Gastroesophageal sphincter (tissue), 4 donors: Measurements from ENCODE around the gene SPCS1. TPM values are rescaled to one million over a fixed set of nuclear protein-coding genes. Genes with fewer than 3 reads are reported as not detected.

ENCODE experiments used
- ATAC-seq: fragments of 150-250 bp; one replicate; pipeline ENCODE4 v1.9.1; 2016; ENCODE audit warnings: mild to moderate bottlenecking, moderate library complexity
- H3K27ac ChIP-seq, 4 donors: fragments of 200-600 bp; sonication (generic) in 3 of 4; 1 replicate in 3 of 4; 2 replicates in 1 of 4; pipeline ENCODE4 v1.5.1; 2016 to 2019
- H3K27me3 ChIP-seq: fragments of 200-600 bp; sonication (generic); one replicate; pipeline ENCODE4 v1.5.1; 2019
- H3K36me3 ChIP-seq, 2 donors: fragments of 200-600 bp; sonication (generic); one replicate each; pipeline ENCODE4 v1.5.1; 2019; ENCODE audit warnings: control low read depth in 1 of 2
- H3K4me1 ChIP-seq, 3 donors: fragments of 200-600 bp; sonication (generic); 1 replicate in 2 of 3; 2 replicates in 1 of 3; pipeline ENCODE4 v1.5.1; 2016 to 2019; ENCODE audit warnings: control low read depth in 2 of 3
- H3K4me3 ChIP-seq, 2 donors: fragments of 200-600 bp; sonication (generic); one replicate each; pipeline ENCODE4 v1.5.1; 2019; ENCODE audit warnings: mild to moderate bottlenecking in 1 of 2, moderate library complexity in 1 of 2
- H3K9me3 ChIP-seq, 3 donors: fragments of 200-600 bp; sonication (generic); one replicate each; pipeline ENCODE4 v1.5.1; 2017 to 2019; ENCODE audit warnings: control low read depth in 2 of 3
- EP300 ChIP-seq: sonication (generic); formaldehyde crosslinking; IDR thresholded peaks from one replicate; pipeline ENCODE4 v1.6.1; 2017; ENCODE audit warnings: antibody characterized with exemption, mild to moderate bottlenecking
- POLR2A ChIP-seq, 2 donors: fragments of 450-650 bp; IDR thresholded peaks; one replicate each; pipeline ENCODE4 v1.6.1; 2017; ENCODE audit warnings: antibody characterized with exemption in 2 of 2, mild to moderate bottlenecking in 2 of 2, moderate library complexity in 1 of 2
- POLR2AphosphoS5 ChIP-seq: sonication (generic); formaldehyde crosslinking; IDR thresholded peaks from one replicate; pipeline ENCODE4 v1.6.1; 2017; ENCODE audit warnings: antibody characterized with exemption
- WGBS, 2 donors: methylation state at CpG; one replicate each; pipeline ENCODE4 v1.1.5; 2018; ENCODE audit warnings: low coverage in 1 of 2; 5-methylcytosine and 5-hydroxymethylcytosine counted together
- total RNA-seq, 4 donors: library from RNA; depleted of rRNA; stranded (reverse); fragments of >200 nt; gene quantifications; one replicate each; pipeline ENCODE4 v1.1.0, GENCODE V29; 2016
- TF ChIP-seq, protein P1 (sequence below), 4 experiments: fragments of 200-600 bp in 2 of 4; fragments of 450-650 bp in 2 of 4; sonication (generic) in 1 of 4; IDR thresholded peaks; one replicate each; pipeline ENCODE4 v1.5.1; 2017 to 2019; ENCODE audit warnings: antibody characterized with exemption in 4 of 4, mild to moderate bottlenecking in 2 of 4, moderate library complexity in 2 of 4

SPCS1 gene
- total RNA-seq, 4 donors from 2014 or later = 66.5 to 159 (median 88.2) TPM

- 75% methylated on average over 4 of the region's 5 CpGs; no CpG with 5 or more reads in 1 of the 2 donors for WGBS, 2 donors
- Histone ChIP-seq H3K27me3 (no peaks in the 10 kb centered on the region), H3K36me3 (peaks cover 0 to 99% of the 10 kb centered on the region in 2 donors), H3K27ac (no peak overlapping the region), H3K9me3 (no peaks in the 10 kb centered on the region), H3K4me3 (no peak overlapping the region), H3K4me1 (no peaks in the 10 kb centered on the region)
- ATAC-seq = no peak
- TF ChIP-seq POLR2A (IDR thresholded peaks at IDR 0.05) (no peak), EP300 (no peak), POLR2AphosphoS5 (no peak)
- TF ChIP-seq, protein P1, sequence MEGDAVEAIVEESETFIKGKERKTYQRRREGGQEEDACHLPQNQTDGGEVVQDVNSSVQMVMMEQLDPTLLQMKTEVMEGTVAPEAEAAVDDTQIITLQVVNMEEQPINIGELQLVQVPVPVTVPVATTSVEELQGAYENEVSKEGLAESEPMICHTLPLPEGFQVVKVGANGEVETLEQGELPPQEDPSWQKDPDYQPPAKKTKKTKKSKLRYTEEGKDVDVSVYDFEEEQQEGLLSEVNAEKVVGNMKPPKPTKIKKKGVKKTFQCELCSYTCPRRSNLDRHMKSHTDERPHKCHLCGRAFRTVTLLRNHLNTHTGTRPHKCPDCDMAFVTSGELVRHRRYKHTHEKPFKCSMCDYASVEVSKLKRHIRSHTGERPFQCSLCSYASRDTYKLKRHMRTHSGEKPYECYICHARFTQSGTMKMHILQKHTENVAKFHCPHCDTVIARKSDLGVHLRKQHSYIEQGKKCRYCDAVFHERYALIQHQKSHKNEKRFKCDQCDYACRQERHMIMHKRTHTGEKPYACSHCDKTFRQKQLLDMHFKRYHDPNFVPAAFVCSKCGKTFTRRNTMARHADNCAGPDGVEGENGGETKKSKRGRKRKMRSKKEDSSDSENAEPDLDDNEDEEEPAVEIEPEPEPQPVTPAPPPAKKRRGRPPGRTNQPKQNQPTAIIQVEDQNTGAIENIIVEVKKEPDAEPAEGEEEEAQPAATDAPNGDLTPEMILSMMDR (IDR thresholded peaks at IDR 0.05) = no peak
These were observed 37.2 kb downstream of the SPCS1 start for GRCh38 chr3:52743152-52743551.

- ATAC-seq = no peak
- H3K4me1 ChIP-seq = no peaks in the 10 kb centered on the region
- H3K9me3 ChIP-seq = no peaks in the 10 kb centered on the region
- TF ChIP-seq POLR2AphosphoS5 (no peak), EP300 (no peak), POLR2A (IDR thresholded peaks at IDR 0.05) (no peak)
- TF ChIP-seq, protein P1 (IDR thresholded peaks at IDR 0.05) = no peak
- H3K36me3 ChIP-seq = peaks cover 0 to 100% of the 10 kb centered on the region in 2 donors
- 75 to 83% methylated on average over 2 of the region's 2 CpGs for WGBS, 2 donors
- H3K4me3 ChIP-seq = no peak overlapping the region
- H3K27ac ChIP-seq = no peak overlapping the region
- H3K27me3 ChIP-seq = no peaks in the 10 kb centered on the region
These were observed 37.8 kb downstream of the SPCS1 start for GRCh38 chr3:52743721-52744120.

GRCh38 chr3:52752045-52752660 is 46.2 kb downstream of the SPCS1 start:
- no peak overlapping the region for H3K4me3 ChIP-seq
- H3K4me1 ChIP-seq = no peaks in the 10 kb centered on the region
- no peaks in the 10 kb centered on the region for H3K9me3 ChIP-seq
- H3K27ac ChIP-seq = no peak overlapping the region
- no peaks in the 10 kb centered on the region for H3K27me3 ChIP-seq
- no peak for ATAC-seq
- H3K36me3 ChIP-seq = peaks cover 0 to 96% of the 10 kb centered on the region in 2 donors
- WGBS, 2 donors = 85 to 100% methylated on average over 2 to 3 of the region's 3 CpGs
- TF ChIP-seq, protein P1 (IDR thresholded peaks at IDR 0.05) = no peak

DNA sequence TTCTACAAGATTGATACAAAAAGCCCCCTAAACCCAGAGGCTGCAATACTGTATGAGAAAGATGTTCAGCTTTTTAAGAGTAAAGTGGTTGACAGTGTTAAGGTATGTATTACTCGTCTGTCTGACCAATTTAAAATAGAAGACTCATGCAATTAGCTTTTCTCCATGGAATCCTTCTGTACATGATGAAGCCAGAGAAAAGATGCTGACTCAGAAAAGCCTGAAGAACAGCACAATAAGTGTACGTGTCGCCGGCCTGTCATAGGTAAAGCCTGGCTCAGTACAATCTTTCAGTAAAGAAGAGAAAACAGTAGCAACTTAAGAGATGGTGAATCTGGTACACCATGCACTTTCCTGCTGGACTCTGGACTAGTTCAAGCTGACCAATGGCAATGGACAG is 48.5 kb downstream of the SPCS1 start:
- ATAC-seq = no peak
- Histone ChIP-seq H3K9me3 (no peaks in the 10 kb centered on the region), H3K4me3 (no peak overlapping the region), H3K4me1 (no peaks in the 10 kb centered on the region), H3K27ac (no peak overlapping the region), H3K36me3 (peaks cover 0 to 96% of the 10 kb centered on the region in 2 donors), H3K27me3 (no peaks in the 10 kb centered on the region)
- TF ChIP-seq POLR2AphosphoS5 (no peak), POLR2A (IDR thresholded peaks at IDR 0.05) (no peak), EP300 (no peak)
- TF ChIP-seq, protein P1 (IDR thresholded peaks at IDR 0.05) = no peak
- WGBS, 2 donors = 89 to 91% methylated on average over 4 of the region's 4 CpGs

DNA sequence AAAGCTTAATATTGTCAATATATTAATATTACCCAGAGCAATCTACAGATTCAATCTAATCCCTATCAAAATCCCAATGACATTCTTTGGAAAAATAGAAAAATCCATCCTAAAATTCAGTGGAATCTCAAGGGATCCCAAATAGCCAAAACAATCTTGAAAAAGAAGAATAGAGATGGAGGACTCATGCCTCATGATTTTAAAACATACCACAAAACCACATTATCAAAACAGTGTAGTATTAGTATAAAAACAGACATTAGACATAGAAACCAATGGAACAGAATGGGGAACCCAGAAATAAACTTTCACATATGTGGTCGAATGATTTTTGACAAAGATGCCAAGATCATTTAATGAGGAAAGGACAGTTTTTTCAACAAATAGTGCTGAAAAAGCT is 50.2 kb downstream of the SPCS1 start:
- no peak for ATAC-seq
- WGBS, 2 donors = 88 to 91% methylated on average over 1 of the region's 1 CpG
- H3K27ac ChIP-seq = no peak overlapping the region
- H3K27me3 ChIP-seq = no peaks in the 10 kb centered on the region
- peaks cover 0 to 96% of the 10 kb centered on the region in 2 donors for H3K36me3 ChIP-seq
- H3K4me3 ChIP-seq = no peak overlapping the region
- no peaks in the 10 kb centered on the region for H3K4me1 ChIP-seq
- no peaks in the 10 kb centered on the region for H3K9me3 ChIP-seq
- TF ChIP-seq EP300 (no peak), POLR2A (IDR thresholded peaks at IDR 0.05) (no peak), POLR2AphosphoS5 (no peak)
- TF ChIP-seq, protein P1 (IDR thresholded peaks at IDR 0.05) = no peak
